HepG2 (cell line): ENCODE data around the gene NPVF. TPM values are rescaled to one million over a fixed set of nuclear protein-coding genes. Genes with fewer than 3 reads are reported as not detected.

Source experiments
- ATAC-seq: fragments of 200-7000 bp; cut with Tn5 transposase; 3 replicates; pipeline ENCODE4 v1.9.1; 2020; ENCODE audit warnings: mild to moderate bottlenecking, moderate library complexity
- BruUV-seq: library from RNA; stranded (reverse); fragments of 400-500 nt; replicated peaks from 2 replicates; lab custom pipeline; 2021; lab: Mats Ljungman, UMichigan
- CTCF ChIA-PET: fragments of 300-600 bp; formaldehyde crosslinking; extraction: SDS; loops from one replicate; lab custom pipeline; 2021; ENCODE audit warnings: low total read pairs, inconsistent platforms, low intra/inter-chr PET ratio; lab: Yijun Ruan, JAX
- POLR2A ChIA-PET: fragments of 350-600 bp; sonication (Branson Sonifier 250); formaldehyde crosslinking; loops from one replicate; lab custom pipeline; 2020; ENCODE audit warnings: antibody characterized with exemption, inconsistent platforms; lab: Yijun Ruan, JAX
- DNase-seq: peaks from one replicate; pipeline ENCODE4 v3.0.0-alpha.2; 2015; ENCODE audit warnings: low spot score
- FAIRE-seq: peaks from 3 replicates; lab custom pipeline; 2011; peaks lifted over from hg19 to GRCh38; lab: Jason Lieb, UNC
- H2AFZ ChIP-seq: one replicate; pipeline ENCODE4 v1.6.1; 2011; ENCODE audit warnings: low read length, inconsistent platforms
- H3K27ac ChIP-seq: fragments of 300-600 bp; 3 replicates; pipeline ENCODE4 v1.8.0; 2011; ENCODE audit warnings: mixed run types, mild to moderate bottlenecking, mixed read lengths, low read length, inconsistent platforms; ENCODE audit not compliant: insufficient read depth; ENCODE audit errors: extremely low read length
- H3K27me3 ChIP-seq, 2 experiments: fragments of 200-600 bp in 1 of 2; 2 replicates in 1 of 2; 3 replicates in 1 of 2; pipeline versions ENCODE4 v1.6.0 to v1.8.0; 2011; ENCODE audit warnings: low read length in 2 of 2, mild to moderate bottlenecking in 2 of 2, moderate library complexity in 2 of 2, inconsistent platforms in 1 of 2; ENCODE audit not compliant: insufficient read depth in 2 of 2, control insufficient read depth in 1 of 2
- H3K36me3 ChIP-seq, 2 experiments: fragments of 200-600 bp in 1 of 2; replicated peaks in 1 of 2; 2 replicates in 1 of 2; 3 replicates in 1 of 2; pipeline versions ENCODE4 v1.5.1 to v1.8.0; 2011; ENCODE audit warnings: low read length in 2 of 2, inconsistent platforms in 1 of 2; ENCODE audit not compliant: insufficient read depth in 2 of 2, control insufficient read depth in 1 of 2
- H3K4me1 ChIP-seq: 2 replicates; pipeline ENCODE4 v1.5.1; 2012; ENCODE audit warnings: low read length, inconsistent platforms; ENCODE audit not compliant: insufficient read depth
- H3K4me2 ChIP-seq: 2 replicates; pipeline ENCODE4 v1.6.0; 2011; ENCODE audit warnings: low read depth, low read length, inconsistent platforms
- H3K4me3 ChIP-seq, 3 experiments: fragments of 200-600 bp in 1 of 3; sonication (generic), shearing (Covaris generic) in 1 of 3; replicated peaks in 1 of 3; 2 replicates each; pipeline ENCODE4 v1.5.1; 2011 to 2016; ENCODE audit warnings: low read length in 3 of 3, inconsistent platforms in 2 of 3, low read depth in 2 of 3, mild to moderate bottlenecking in 2 of 3, control low read depth in 1 of 3, mixed read lengths in 1 of 3; ENCODE audit not compliant: insufficient read depth in 1 of 3
- H3K79me2 ChIP-seq: one replicate; pipeline ENCODE4 v1.6.1; 2011; ENCODE audit warnings: low read length, inconsistent platforms; ENCODE audit not compliant: insufficient read depth
- H3K9ac ChIP-seq: 2 replicates; pipeline ENCODE4 v1.6.0; 2011; ENCODE audit warnings: mild to moderate bottlenecking, low read depth, low read length, inconsistent platforms; ENCODE audit not compliant: insufficient read depth
- H3K9me3 ChIP-seq: 2 replicates; pipeline ENCODE4 v1.5.1; 2012; ENCODE audit warnings: mild to moderate bottlenecking, low read length
- H4K20me1 ChIP-seq: 2 replicates; pipeline ENCODE4 v1.6.0; 2011; ENCODE audit warnings: inconsistent platforms, mild to moderate bottlenecking, low read length, moderate library complexity; ENCODE audit not compliant: insufficient read depth
- ATF1 ChIP-seq: IDR thresholded peaks from 2 replicates; pipeline ENCODE4 v1.6.1; 2016; ENCODE audit warnings: mild to moderate bottlenecking, control low read depth
- CHCHD3 ChIP-seq: sonication (generic); formaldehyde crosslinking; IDR thresholded peaks from 2 replicates; pipeline ENCODE4 v1.8.0; 2022; ENCODE audit warnings: mild to moderate bottlenecking, missing genetic modification reagents, moderate library complexity
- MIER3 ChIP-seq: IDR thresholded peaks from 2 replicates; pipeline ENCODE4 v1.6.1; 2016; ENCODE audit warnings: missing compliant biosample characterization, borderline replicate concordance
- RBM22 ChIP-seq: fragments of 200-400 bp; formaldehyde crosslinking; optimal IDR thresholded peaks from 2 replicates; pipeline ENCODE3; 2017; ENCODE audit warnings: mild to moderate bottlenecking, low read length, moderate library complexity
- SIN3B ChIP-seq: fragments of 150-350 bp; IDR thresholded peaks from 2 replicates; pipeline ENCODE4 v1.6.1; 2014; ENCODE audit warnings: low read length
- WIZ ChIP-seq: sonication (generic); formaldehyde crosslinking; IDR thresholded peaks from 2 replicates; pipeline ENCODE4 v1.5.1; 2020; ENCODE audit warnings: mild to moderate bottlenecking, missing genetic modification reagents
- ZC3H4 ChIP-seq: sonication (generic); formaldehyde crosslinking; IDR thresholded peaks from 2 replicates; pipeline ENCODE4 v1.4.0; 2020; ENCODE audit warnings: missing genetic modification reagents, borderline replicate concordance
- ZNF230 ChIP-seq: sonication (generic); formaldehyde crosslinking; IDR thresholded peaks from 2 replicates; pipeline ENCODE4 v1.4.0; 2020; ENCODE audit warnings: mild to moderate bottlenecking, missing genetic modification reagents
- ZNF564 ChIP-seq: sonication (generic); formaldehyde crosslinking; IDR thresholded peaks from 2 replicates; pipeline ENCODE4 v1.8.1; 2023; ENCODE audit warnings: mild to moderate bottlenecking, missing genetic modification reagents
- ZNF567 ChIP-seq: sonication (generic); formaldehyde crosslinking; IDR thresholded peaks from 2 replicates; pipeline ENCODE4 v1.8.1; 2023; ENCODE audit warnings: mild to moderate bottlenecking, missing genetic modification reagents, borderline replicate concordance
- ZNF775 ChIP-seq: sonication (generic); formaldehyde crosslinking; IDR thresholded peaks from 2 replicates; pipeline ENCODE4 v1.4.0; 2020; ENCODE audit warnings: missing genetic modification reagents, mild to moderate bottlenecking, moderate library complexity, borderline replicate concordance
- ZNF780A ChIP-seq: sonication (generic); formaldehyde crosslinking; IDR thresholded peaks from 2 replicates; pipeline ENCODE4 v1.8.0; 2022; ENCODE audit warnings: mild to moderate bottlenecking, missing genetic modification reagents, moderate library complexity
- WGBS: methylation state at CpG from one replicate; pipeline ENCODE4 v1.1.6; 2017; ENCODE audit warnings: low lambda C conversion rate; 5-methylcytosine and 5-hydroxymethylcytosine counted together
- in situ Hi-C: cut with HindIII; loops from 2 replicates; pipeline ENCODE4 v1.10.0; 2017; ENCODE audit warnings: low pct_unique_long_range_greater_than_20kb; ENCODE audit not compliant: extremely low pct_ligation_motif_present
- intact Hi-C: fragments of 100-400 bp; cut with micrococcal nuclease; formaldehyde crosslinking; loops from one replicate; pipeline ENCODE4 v1.10.0; 2022; ENCODE audit not compliant: unreplicated experiment
- polyA plus RNA-seq, 8 experiments: library from polyadenylated mRNA; depleted of rRNA in 3 of 8; stranded (reverse) in 7 of 8; unstranded in 1 of 8; fragments of >200 nt; fragmentation: Illumina TruSeq in 4 of 8; extraction: Trizol in 4 of 8; gene quantifications; 2 replicates each; pipeline versions ENCODE4 v1.2.1 to v1.2.3, GENCODE V29; 2011 to 2016; ENCODE audit warnings: low read depth in 4 of 8, missing spikeins in 1 of 8, mixed read lengths in 1 of 8; ENCODE audit not compliant: insufficient read depth in 1 of 8
- total RNA-seq, 5 experiments: library from RNA; depleted of rRNA; stranded (reverse); fragments of >200 nt; fragmentation: Illumina TruSeq; extraction: Trizol; gene quantifications; 2 replicates each; pipeline ENCODE4 v1.2.3, GENCODE V29; 2016; ENCODE audit warnings: low read depth in 1 of 5
- TF ChIP-seq, protein P1 (sequence below): sonication (generic); formaldehyde crosslinking; IDR thresholded peaks from 2 replicates; pipeline ENCODE4 v1.4.0; 2020; ENCODE audit warnings: missing genetic modification reagents
- TF ChIP-seq, protein P2 (sequence below), 2 experiments: sonication (generic) in 1 of 2; formaldehyde crosslinking in 1 of 2; IDR thresholded peaks; 2 replicates each; pipeline versions ENCODE4 v1.4.0 to v1.6.1; 2016 to 2020; ENCODE audit warnings: borderline replicate concordance in 1 of 2, low read depth in 1 of 2, mild to moderate bottlenecking in 1 of 2, missing genetic modification reagents in 1 of 2
- TF ChIP-seq, protein P3 (sequence below): sonication (generic); formaldehyde crosslinking; conservative IDR thresholded peaks from 2 replicates; pipeline ENCODE4 v1.4.0; 2020; ENCODE audit warnings: missing genetic modification reagents

The NPVF gene
- total and polyA plus RNA-seq, 2 of the 13 experiments (the other 11 are each of a cell fraction or from before 2014, with no cell fraction given) = not detected

DNA sequence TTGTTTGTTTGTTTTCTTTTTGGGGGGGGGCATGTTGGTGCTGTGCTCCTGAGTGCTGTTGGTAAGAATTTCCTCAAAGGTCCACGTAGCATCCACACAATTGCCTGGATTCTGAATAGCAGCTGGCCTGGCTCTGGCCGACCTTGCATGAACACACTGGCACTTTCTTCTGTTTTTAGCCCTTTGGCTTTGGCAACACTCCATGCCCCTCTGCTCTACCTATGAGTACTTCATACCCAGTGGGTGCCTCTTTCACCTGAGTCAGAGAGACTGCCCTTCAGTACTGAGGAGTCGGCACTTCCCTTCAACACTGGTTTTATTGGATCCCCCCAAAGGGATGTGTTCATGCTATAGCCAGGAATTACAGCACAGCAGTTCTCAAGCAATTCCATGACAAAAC lies 7.2 kb upstream of the NPVF start:
- intact Hi-C loops = no loop called here
- 7% methylated on average over 3 of the region's 3 CpGs for WGBS
- POLR2A ChIA-PET = no interaction called here

More for the DNA sequence above, 7.2 kb upstream of the NPVF start:
- Histone ChIP-seq H4K20me1 (no peaks in the 10 kb centered on the region), H3K79me2 (no peaks in the 10 kb centered on the region), H3K27me3 (peaks cover 0 to 9% of the 10 kb centered on the region in 2 experiments; a peak in 1 of 5 replicates), H3K36me3 (no peaks in the 10 kb centered on the region), H3K4me3 (no peak overlapping the region), H2AFZ (no peak overlapping the region), H3K4me2 (no peak overlapping the region), H3K4me1 (no peaks in the 10 kb centered on the region), H3K9ac (no peak overlapping the region), H3K9me3 (no peaks in the 10 kb centered on the region), H3K27ac (no peak overlapping the region)
- CTCF ChIA-PET = no interaction called here
- no peak for FAIRE-seq
- in situ Hi-C loops = no loop called here
- no peak for ATAC-seq
- no TSS peak for BruUV-seq
- TF ChIP-seq ZNF230 (CRISPR knock-in tag) = no peak
- no peak for TF ChIP-seq CHCHD3 (CRISPR knock-in tag)
- TF ChIP-seq ZNF567 = no peak
- TF ChIP-seq RBM22 = no peak
- TF ChIP-seq MIER3 (CRISPR knock-in tag) = no peak
- TF ChIP-seq SIN3B = no peak
- no peak for TF ChIP-seq ZNF780A (CRISPR knock-in tag)
- TF ChIP-seq, protein P1, sequence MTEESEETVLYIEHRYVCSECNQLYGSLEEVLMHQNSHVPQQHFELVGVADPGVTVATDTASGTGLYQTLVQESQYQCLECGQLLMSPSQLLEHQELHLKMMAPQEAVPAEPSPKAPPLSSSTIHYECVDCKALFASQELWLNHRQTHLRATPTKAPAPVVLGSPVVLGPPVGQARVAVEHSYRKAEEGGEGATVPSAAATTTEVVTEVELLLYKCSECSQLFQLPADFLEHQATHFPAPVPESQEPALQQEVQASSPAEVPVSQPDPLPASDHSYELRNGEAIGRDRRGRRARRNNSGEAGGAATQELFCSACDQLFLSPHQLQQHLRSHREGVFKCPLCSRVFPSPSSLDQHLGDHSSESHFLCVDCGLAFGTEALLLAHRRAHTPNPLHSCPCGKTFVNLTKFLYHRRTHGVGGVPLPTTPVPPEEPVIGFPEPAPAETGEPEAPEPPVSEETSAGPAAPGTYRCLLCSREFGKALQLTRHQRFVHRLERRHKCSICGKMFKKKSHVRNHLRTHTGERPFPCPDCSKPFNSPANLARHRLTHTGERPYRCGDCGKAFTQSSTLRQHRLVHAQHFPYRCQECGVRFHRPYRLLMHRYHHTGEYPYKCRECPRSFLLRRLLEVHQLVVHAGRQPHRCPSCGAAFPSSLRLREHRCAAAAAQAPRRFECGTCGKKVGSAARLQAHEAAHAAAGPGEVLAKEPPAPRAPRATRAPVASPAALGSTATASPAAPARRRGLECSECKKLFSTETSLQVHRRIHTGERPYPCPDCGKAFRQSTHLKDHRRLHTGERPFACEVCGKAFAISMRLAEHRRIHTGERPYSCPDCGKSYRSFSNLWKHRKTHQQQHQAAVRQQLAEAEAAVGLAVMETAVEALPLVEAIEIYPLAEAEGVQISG = no peak
- TF ChIP-seq, protein P2, sequence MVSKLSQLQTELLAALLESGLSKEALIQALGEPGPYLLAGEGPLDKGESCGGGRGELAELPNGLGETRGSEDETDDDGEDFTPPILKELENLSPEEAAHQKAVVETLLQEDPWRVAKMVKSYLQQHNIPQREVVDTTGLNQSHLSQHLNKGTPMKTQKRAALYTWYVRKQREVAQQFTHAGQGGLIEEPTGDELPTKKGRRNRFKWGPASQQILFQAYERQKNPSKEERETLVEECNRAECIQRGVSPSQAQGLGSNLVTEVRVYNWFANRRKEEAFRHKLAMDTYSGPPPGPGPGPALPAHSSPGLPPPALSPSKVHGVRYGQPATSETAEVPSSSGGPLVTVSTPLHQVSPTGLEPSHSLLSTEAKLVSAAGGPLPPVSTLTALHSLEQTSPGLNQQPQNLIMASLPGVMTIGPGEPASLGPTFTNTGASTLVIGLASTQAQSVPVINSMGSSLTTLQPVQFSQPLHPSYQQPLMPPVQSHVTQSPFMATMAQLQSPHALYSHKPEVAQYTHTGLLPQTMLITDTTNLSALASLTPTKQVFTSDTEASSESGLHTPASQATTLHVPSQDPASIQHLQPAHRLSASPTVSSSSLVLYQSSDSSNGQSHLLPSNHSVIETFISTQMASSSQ (IDR thresholded peaks at IDR 0.05; ENCODE audit: low read depth) = no peak
- TF ChIP-seq, protein P2 (CRISPR knock-in tag; IDR thresholded peaks at IDR 0.05; ENCODE audit: borderline replicate concordance) = no peak
- TF ChIP-seq, protein P3, sequence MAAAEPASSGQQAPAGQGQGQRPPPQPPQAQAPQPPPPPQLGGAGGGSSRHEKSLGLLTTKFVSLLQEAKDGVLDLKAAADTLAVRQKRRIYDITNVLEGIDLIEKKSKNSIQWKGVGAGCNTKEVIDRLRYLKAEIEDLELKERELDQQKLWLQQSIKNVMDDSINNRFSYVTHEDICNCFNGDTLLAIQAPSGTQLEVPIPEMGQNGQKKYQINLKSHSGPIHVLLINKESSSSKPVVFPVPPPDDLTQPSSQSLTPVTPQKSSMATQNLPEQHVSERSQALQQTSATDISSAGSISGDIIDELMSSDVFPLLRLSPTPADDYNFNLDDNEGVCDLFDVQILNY (CRISPR knock-in tag) = no peak
- no peak for TF ChIP-seq ZNF564 (CRISPR knock-in tag)
- no peak for TF ChIP-seq ATF1 (CRISPR knock-in tag)
- TF ChIP-seq WIZ (CRISPR knock-in tag) = no peak
- TF ChIP-seq ZNF775 (CRISPR knock-in tag) = no peak
- TF ChIP-seq ZC3H4 (CRISPR knock-in tag) = no peak
- no peak for DNase-seq
